NK-92 (cell line): Measurements from ENCODE around the gene CHD2.
A peak's percentile ranks its signal among the peaks of the same experiment; 100 is the strongest.
"Not testable (repeated sequence)": the region's sequence is repeated elsewhere in the genome, so short reads cannot be mapped to it uniquely, and the experiment has no call there.

Experiments
- DNase-seq: peaks from one replicate; lab custom pipeline; 2025; ENCODE audit not compliant: unreplicated experiment; lab: John Stamatoyannopoulos, UW

The CHD2 gene

DNA sequence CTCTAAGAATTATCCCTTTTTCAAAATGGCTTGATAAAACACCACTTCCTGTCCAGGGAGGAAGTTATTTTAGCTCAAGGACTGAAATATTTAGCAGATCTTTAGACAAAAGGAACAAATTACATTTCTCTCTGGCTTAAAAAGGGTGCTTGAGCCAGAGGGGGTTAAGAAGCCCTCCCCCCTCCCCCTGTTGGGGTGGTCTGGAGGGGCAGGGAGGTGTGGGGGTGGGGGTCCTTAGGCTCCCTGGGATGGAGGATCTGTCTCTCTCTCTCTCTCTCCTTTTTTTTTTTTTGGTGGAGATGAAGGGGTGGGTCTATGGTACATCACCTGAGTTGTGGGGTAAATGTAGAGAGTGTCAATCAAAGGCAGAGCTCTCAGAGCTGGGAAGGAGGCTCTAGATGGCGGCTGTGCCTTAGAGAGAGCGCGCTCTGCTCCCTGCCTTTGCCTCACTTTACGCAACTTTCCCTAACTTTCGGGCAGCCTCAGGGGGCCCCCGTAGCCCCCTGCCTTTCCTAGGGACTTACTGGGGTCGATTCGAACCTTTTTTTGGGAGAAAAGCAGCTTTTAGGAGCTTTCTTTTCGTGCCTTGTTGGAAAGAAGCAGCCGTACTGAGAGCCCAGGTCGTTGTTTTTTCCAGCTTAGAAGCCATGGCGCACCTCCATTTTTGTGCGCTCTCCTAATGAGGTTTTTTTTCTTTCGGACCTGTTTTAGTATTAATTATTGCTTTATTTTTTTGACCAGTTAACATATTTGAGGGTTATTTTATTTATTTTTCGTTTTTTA lies at the start of gene CHD2:
TSS of gene CHD2 (plus strand) at position 377 of the 783 bp plus-strand sequence. CDS start 914 bp downstream, outside the sequence.
- DNase-seq, result no peak

- DNase-seq, result no peak
Measured at GRCh38 chr15:92853222-92853621, 46.9 kb upstream of the CHD2 start.

- DNase-seq, result no peak
Measured at GRCh38 chr15:92861742-92862141, 38.4 kb upstream of the CHD2 start.

- no peak for DNase-seq
Measured at GRCh38 chr15:92864127-92864814, 35.9 kb upstream of the CHD2 start.

DNA sequence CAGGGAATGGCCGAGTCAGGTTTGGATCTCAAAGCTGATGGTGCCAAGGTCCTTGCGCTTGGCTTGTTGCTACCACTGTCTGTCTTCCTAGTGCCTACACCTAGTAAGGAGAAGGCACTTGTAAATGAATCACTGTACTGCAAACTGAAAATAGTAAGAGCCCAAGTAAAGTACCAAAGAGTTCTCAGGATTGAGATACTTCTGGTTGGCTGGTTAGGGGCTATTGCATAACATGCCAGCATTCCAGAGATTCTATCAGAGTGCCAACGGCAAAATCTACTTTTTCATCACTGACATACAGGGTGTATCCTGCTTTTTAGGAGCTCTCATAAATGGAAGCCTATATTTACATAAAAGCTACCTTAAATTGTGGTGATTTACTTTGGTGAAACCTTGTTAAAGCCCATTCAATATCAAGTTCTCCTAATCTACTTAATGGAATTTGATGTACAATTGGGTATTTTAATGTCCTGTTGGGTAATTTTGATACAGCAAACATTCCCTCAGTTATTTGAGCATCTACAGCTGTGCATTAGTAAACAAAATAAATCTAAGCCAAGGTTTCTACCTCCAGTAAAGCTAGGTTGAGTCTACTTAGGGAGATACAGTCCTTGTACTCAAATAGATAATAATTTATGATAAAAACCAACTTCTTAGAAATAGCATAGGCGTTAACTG lies 30.7 kb upstream of the CHD2 start:
- no peak for DNase-seq

GRCh38 chr15:92870010-92870591 lies 30.0 kb upstream of the CHD2 start:
- DNase-seq, result no peak

DNA sequence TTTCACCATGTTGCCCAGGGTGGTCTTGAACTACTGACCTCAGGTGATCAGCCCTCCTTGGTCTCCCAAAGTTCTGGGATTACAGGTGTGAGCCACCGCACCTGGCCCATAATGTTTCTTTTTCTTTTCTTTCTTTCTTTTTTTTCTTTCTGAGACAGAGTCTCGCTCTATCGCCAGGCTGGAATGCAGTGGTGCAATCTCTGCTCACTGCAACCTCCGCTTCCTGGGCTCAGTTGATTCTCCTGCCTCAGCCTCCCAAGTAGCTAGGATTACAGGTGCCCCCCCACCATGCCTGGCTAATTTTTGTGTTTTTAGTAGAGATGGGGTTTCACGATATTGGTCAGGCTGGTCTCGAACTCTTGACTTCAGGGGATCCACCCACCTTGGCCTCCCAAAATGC lies 27.2 kb upstream of the CHD2 start:
- not testable (repeated sequence) for DNase-seq

DNA sequence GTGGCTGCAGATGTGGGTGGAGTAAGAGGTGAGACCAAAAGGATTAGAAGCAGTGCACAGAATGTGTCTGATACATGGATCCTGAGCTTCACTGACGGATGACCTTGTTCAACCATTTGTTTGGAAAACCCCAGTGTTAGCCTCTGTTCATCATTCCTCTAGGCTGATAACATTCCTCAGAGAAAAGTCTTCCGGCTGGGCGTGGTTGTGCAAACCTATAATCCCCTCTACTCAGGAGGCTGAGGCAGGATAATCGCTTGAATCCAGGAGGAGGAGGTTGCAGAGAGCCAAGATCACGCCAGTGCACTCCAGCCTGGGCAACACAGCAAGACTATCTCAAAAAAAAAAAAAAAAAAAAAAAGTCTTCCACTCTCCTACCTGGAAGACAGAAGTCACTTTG lies 23.1 kb upstream of the CHD2 start:
- DNase-seq, result no peak

DNA sequence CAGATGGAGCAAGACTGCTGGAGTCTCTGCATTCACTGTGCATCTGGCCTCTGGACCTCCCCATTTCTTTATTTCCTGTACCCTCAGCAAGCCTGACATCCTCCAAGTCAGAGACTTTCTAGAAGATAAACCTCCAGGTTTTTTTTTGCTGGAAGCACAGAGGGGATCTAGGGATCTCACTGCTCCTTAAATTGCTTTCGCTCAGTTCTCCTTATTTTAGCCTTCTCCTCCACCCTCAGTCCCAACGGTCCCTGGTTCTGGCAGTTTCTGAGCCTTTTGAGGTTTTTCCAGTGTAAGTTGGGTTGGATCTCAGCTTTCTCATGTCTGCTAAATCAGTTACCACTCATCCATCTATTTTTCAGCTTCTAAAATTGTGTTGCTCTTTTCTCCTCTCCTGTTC lies 22.7 kb upstream of the CHD2 start:
- DNase-seq, result no peak

GRCh38 chr15:92878593-92879053 lies 21.5 kb upstream of the CHD2 start:
- DNase-seq, result no peak

- DNase-seq, result no peak
Measured at GRCh38 chr15:92879949-92880725, 20.0 kb upstream of the CHD2 start.

DNA sequence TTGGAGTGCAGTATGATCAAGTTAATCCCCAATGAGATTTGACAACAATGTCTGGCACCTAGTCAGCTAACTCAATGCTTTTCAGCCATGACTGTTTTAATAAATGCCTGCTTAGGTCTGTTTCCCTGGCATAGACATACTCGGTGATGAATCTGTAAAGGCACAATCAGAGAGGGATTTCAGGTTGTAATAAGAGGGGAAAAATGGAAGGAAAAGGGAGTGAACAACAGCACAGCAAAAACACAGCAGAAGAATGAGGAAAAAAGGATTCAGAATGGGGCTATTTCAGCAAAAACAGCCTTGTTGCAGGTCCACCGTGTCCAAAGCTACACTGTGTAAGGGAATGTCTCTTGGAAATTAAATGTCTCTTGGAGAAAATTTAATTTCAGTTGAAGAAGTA lies 19.3 kb upstream of the CHD2 start:
- no peak for DNase-seq

DNA sequence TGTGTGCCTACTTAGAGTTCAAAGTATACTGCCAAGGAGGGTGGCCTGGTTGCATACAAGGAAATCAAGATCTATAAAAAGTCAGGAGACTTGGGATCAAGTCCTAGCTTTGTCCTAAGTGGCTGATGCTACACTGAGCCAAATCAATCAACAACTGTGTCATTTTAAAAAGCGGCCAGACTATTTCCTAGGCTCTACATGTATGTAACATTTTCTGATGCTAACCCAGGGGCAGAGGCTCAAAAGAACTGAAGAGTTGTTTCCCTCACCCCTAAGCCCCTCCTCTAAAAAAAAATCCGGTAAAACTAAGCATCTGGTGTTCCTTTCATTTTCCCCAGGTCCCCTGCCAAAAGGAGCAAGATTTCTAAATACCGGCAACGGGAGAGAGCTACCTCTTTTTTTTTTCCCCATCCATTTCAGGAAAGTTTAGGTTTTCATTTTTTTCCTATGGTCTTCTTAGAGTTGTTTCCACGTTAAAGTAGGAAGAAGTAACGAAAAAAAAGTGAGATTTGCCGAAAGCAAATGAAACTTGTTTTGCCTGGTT lies 18.8 kb upstream of the CHD2 start:
- DNase-seq, result no peak

- peak; percentile 92 for DNase-seq
Measured at GRCh38 chr15:92881802-92882696, 18.1 kb upstream of the CHD2 start.

- DNase-seq, result no peak
Measured at GRCh38 chr15:92882697-92883162, 17.4 kb upstream of the CHD2 start.

DNA sequence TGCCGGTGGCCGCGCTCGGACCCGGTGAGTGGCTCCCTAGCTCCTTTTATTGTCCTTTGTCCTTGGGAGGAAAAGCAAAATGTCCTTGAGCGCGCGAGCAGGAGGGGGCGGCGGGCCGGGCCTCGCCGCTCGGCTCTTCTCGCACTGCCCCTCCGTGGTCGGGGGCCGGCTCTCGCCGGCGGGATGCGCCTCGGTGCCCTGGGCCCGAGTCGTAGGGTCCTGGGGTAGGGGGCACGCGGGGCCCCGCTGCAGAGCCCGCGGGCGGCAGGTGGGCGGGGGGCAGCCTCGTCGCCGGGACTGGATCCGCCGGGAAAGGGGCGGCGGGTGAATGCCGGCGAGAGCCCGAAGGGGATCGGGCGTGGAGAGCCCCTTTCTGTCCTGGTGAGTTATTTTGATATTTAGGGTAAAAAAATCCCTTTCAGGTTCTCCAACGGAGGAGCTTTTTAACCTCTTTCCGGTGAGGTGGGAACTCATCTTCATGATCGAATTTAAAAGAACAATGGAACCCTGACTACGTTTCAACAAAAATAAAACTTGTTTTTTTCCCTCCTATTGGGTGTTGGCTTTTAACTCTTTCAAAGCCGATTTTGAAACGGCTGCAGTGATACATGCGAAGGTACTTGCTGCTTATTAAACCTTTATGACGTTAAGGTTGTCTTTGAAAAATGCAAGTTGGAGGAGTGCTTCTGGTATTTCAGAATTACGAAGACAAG lies 16.8 kb upstream of the CHD2 start:
- DNase-seq, result no peak

GRCh38 chr15:92883876-92884435 lies 16.2 kb upstream of the CHD2 start:
- DNase-seq, result no peak

DNA sequence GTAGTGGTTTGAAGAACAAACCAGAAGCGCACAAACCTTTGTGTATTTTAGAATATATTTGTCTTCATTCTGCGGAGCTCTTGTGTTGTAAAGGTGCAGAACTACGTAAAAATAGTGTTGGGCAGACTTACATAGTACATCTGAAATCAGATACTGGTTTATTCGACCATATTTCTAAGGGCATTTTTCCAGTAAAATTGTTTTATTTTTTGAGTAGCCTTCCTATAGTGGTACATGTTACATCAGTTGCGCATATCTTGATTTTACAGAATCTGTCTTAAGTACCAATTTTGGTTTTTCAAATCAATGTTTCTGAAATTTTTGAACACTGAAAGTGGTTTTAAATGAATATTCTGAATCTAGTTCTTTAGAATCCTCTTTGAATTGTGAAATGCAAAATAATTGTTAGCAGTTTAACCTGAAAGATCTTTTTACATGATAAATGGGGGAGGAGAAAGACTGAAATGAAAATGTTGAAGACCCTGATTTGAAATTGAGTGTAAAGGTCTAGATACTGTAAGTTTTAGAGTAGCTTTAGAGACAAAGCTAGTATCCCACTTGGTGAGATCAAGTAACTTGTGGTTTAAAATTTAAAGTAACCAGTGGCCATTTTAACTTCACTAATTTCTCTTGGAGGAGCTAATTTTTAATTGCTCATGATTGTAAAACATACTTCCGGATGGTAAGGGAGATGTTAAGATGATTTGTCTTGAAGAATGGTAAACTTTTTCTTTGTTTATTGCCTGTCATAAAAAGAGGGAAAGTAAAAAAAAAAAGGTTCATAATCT lies 15.5 kb upstream of the CHD2 start:
- no peak for DNase-seq
